Activated T-cell treated with anti-CD3 and anti-CD28 coated beads, Interleukin-2, amount 50 U/mL, for 24 hours (primary cell): ENCODE results near the gene NDUFS3.
"Not testable (repeated sequence)": the region's sequence is repeated elsewhere in the genome, so short reads cannot be mapped to it uniquely, and the experiment has no call there.

Experiments
- DNase-seq: peaks from one replicate; pipeline ENCODE4 v3.0.0-alpha.2; 2020
- H3K27ac Mint-ChIP-seq: 2 replicates; pipeline ENCODE4 v1.8.0; 2020; ENCODE audit warnings: mild to moderate bottlenecking, mixed read lengths
- H3K27me3 Mint-ChIP-seq: 2 replicates; pipeline ENCODE4 v1.8.0; 2020; ENCODE audit warnings: mixed read lengths
- H3K36me3 Mint-ChIP-seq: 2 replicates; pipeline ENCODE4 v1.8.0; 2020; ENCODE audit warnings: low read depth, mixed read lengths
- H3K4me1 Mint-ChIP-seq: 2 replicates; pipeline ENCODE4 v1.8.0; 2020; ENCODE audit warnings: low read depth, mixed read lengths
- H3K4me3 Mint-ChIP-seq: 2 replicates; pipeline ENCODE4 v1.8.0; 2020; ENCODE audit warnings: mild to moderate bottlenecking, moderate library complexity, mixed read lengths
- H3K9me3 Mint-ChIP-seq: 2 replicates; pipeline ENCODE4 v1.8.0; 2020; ENCODE audit warnings: mixed read lengths

The NDUFS3 gene

DNA sequence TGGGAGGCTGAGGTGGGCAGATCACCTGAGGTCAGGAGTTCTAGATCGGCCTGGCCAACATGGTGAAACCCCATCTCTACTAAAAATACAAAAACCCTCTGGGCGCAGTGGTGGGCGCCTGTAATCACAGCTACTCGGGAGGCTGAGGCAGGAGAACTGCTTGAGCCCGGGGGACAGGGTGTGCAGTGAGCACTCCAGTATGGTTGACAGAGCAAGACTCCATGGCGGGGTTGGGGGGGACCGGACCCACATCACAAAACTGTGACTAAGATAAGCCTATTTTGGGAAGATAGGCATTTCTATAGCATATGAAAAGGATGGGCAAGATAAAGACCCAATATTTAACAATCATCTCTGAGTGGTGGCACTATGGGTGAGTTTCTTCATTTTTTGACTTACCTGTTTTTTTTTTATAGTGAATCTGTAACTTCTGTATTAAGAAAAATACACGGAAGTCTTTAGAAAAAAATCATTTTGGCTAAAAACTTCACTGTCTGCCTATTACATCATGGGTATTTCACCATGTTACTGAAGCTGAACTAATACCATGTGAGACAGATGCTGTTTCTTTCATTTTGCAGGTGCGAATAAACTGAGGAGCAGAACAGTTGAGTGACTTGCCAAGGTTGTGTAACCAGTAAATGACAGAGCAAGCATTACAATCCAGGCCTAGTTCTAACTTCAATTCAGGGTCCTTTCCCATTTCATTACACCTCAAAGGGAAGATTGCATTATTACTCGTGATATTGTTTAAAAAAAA, 28.4 kb upstream of the NDUFS3 start:
- Mint-ChIP-seq H3K27ac (peak overlapping the region; percentile 97), H3K4me1 (peaks cover 55% of the 10 kb centered on the region), H3K27me3 (no peaks in the 10 kb centered on the region), H3K36me3 (peaks cover 61% of the 10 kb centered on the region), H3K9me3 (no peaks in the 10 kb centered on the region), H3K4me3 (peak overlapping the region; percentile 96)
- no peak for DNase-seq

DNA sequence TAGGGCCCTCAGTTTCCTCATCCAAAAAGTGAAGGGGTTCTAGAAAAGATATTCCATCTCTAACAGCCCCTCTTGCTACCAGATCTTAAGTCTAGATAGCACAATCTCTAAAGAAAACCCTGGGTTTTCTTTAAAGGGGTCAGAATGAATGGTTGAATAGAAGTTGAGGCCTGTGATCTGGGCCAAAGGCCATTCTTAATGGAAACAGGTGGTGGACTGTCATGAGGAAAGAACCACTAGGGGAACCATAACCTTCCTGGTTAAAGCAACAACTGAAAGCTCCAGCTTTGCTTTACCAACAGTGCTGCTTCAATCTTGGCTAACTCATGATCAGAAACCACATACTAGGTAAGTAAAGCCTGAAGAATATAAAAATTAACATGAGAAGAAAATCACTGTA, 27.8 kb upstream of the NDUFS3 start:
- DNase-seq: no peak
- H3K9me3 Mint-ChIP-seq: no peaks in the 10 kb centered on the region

DNA sequence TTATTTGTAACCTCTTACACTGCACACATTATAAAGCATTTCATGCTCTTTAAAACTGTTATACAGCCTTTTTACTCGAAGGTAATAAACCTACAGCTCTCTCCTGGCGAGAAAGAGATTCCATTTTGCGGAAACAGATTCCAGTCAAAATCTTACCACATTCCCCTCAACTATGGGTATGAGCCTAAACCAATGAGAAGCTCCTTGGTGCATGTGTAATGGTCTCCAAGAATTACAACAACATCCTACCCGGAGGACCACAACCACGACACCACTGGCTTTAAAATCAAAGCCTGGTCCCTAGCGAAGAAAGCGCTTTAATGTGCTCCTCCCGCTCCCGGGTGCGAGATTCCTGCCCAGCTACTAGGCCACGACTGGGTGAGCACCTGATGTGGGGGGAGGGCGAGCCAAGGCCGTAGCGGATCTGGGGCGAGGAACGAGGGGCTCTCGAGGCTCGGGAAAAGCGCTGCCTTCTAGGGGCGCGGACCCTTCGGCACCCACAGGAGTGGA, 26.8 kb upstream of the NDUFS3 start:
- Mint-ChIP-seq H3K9me3 (no peaks in the 10 kb centered on the region), H3K36me3 (peaks cover 51% of the 10 kb centered on the region), H3K27ac (peak overlapping the region; percentile 97), H3K4me1 (peaks cover 49% of the 10 kb centered on the region), H3K27me3 (no peaks in the 10 kb centered on the region), H3K4me3 (peak overlapping the region; percentile 96)
- no peak for DNase-seq

More for the DNA sequence above, 27.8 kb upstream of the NDUFS3 start:
- Mint-ChIP-seq H3K27me3 (no peaks in the 10 kb centered on the region), H3K27ac (peak overlapping the region; percentile 97), H3K4me1 (peaks cover 55% of the 10 kb centered on the region), H3K4me3 (peak overlapping the region; percentile 96), H3K36me3 (peaks cover 60% of the 10 kb centered on the region)

- Mint-ChIP-seq H3K27me3 (no peaks in the 10 kb centered on the region), H3K4me1 (peaks cover 43% of the 10 kb centered on the region), H3K27ac (peak within 1 kb of the TSS; percentile 97), H3K9me3 (no peaks in the 10 kb centered on the region), H3K4me3 (peak within 1 kb of the TSS; percentile 96), H3K36me3 (peaks cover 46% of the 10 kb centered on the region)
- peak; percentile 95 for DNase-seq
Observed at GRCh38 chr11:47552566-47553405, 26.1 kb upstream of the NDUFS3 start, which contains the start of gene CELF1. Gene CELF1 (minus strand): TSS chr11:47553132. CDS start chr11:47499523, 53,609 bp downstream.

- H3K4me1 Mint-ChIP-seq: peaks cover 37% of the 10 kb centered on the region
- peaks cover 41% of the 10 kb centered on the region for H3K36me3 Mint-ChIP-seq
- H3K27me3 Mint-ChIP-seq: no peaks in the 10 kb centered on the region
Observed at GRCh38 chr11:47553406-47553743, 25.5 kb upstream of the NDUFS3 start.

GRCh38 chr11:47557004-47557403, 21.9 kb upstream of the NDUFS3 start:
- peaks cover 12% of the 10 kb centered on the region for H3K4me1 Mint-ChIP-seq
- not testable (repeated sequence) for H3K4me3 Mint-ChIP-seq, H3K36me3 Mint-ChIP-seq, H3K9me3 Mint-ChIP-seq, H3K27ac Mint-ChIP-seq, H3K27me3 Mint-ChIP-seq, DNase-seq

More at GRCh38 chr11:47553406-47553743, 25.5 kb upstream of the NDUFS3 start:
- Mint-ChIP-seq H3K9me3 (no peaks in the 10 kb centered on the region), H3K4me3 (peak overlapping the region; percentile 81), H3K27ac (peak overlapping the region; percentile 89)
- DNase-seq: no peak

- DNase-seq: no peak
- Mint-ChIP-seq H3K4me1 (peaks cover 15% of the 10 kb centered on the region), H3K27ac (no peak overlapping the region), H3K4me3 (no peak overlapping the region), H3K36me3 (peaks cover 6% of the 10 kb centered on the region), H3K9me3 (no peaks in the 10 kb centered on the region), H3K27me3 (no peaks in the 10 kb centered on the region)
Observed at GRCh38 chr11:47558695-47559094, 20.2 kb upstream of the NDUFS3 start.

- no peak overlapping the region for H3K4me3 Mint-ChIP-seq
- DNase-seq: no peak
- H3K9me3 Mint-ChIP-seq: no peaks in the 10 kb centered on the region
- no peaks in the 10 kb centered on the region for H3K27me3 Mint-ChIP-seq
- no peak overlapping the region for H3K27ac Mint-ChIP-seq
- peaks cover 18% of the 10 kb centered on the region for H3K4me1 Mint-ChIP-seq
- H3K36me3 Mint-ChIP-seq: peaks cover 7% of the 10 kb centered on the region
Observed at GRCh38 chr11:47560426-47560825, 18.4 kb upstream of the NDUFS3 start.

DNA sequence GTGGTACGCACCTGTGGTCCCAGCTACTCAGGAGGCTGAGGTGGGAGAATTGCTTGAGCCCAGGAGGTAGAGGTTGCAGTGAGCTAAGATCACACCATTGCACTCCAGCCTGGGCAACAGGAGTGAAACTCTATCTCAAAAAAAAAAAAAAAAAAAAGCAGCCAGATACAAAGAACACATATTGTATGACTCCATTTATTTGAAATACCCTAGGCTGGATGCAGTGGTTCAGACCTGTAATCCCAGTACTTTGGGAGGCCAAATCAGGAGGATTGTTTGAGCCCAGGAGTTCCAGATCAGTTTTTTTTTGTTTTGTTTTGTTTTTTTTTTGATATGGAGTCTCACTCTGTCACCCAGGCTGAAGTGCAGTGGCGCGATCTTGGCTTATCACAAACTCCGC, 16.5 kb upstream of the NDUFS3 start:
- not testable (repeated sequence) for H3K27me3 Mint-ChIP-seq, H3K27ac Mint-ChIP-seq, DNase-seq, H3K9me3 Mint-ChIP-seq, H3K4me3 Mint-ChIP-seq
- H3K36me3 Mint-ChIP-seq: peaks cover 17% of the 10 kb centered on the region
- peaks cover 27% of the 10 kb centered on the region for H3K4me1 Mint-ChIP-seq

DNA sequence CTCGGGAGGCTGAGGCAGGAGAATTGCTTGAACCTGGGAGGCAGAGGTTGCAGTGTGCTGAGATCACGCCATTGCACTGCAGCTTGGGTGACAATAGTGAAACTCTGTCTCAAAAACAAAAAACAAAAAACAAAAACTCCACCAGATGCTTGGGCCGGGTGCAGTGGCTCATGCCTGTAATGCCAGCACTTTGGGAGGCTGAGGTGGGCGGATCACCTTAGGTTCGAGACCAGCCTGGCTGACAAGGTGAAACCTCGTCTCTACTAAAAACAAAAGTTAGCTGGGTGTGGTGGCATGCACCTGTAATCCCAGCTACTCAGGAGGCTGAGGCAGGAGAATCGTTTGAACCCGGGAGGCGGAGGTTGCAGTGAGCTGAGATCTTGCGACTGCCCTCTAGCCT, 14.5 kb upstream of the NDUFS3 start:
- H3K27me3 Mint-ChIP-seq, H3K9me3 Mint-ChIP-seq: not testable (repeated sequence)
- peaks cover 30% of the 10 kb centered on the region for H3K4me1 Mint-ChIP-seq

DNA sequence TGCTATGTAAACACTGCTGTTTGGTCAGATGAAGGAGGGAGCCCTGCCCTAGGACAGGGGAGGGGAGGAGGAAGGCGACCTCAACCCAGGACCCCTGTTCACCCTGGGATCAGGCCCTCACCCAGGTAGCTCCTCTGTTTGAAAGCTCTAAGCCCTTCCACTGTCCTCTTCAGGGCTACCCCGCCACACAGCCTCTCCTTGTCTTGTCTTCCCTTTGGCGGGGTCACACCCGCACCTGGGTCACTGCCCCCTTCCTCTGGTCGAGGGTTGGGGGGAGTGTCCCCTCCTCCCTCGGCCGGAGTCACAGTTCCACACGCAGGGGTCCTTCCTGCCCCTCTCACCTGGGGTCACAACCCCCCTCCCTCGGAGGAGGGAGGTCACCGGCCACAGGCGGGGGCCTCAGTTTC, 13.9 kb upstream of the NDUFS3 start:
- Mint-ChIP-seq H3K4me1 (peaks cover 30% of the 10 kb centered on the region), H3K4me3 (peak overlapping the region; percentile 88), H3K27ac (peak overlapping the region; percentile 93), H3K27me3 (no peaks in the 10 kb centered on the region), H3K36me3 (peaks cover 35% of the 10 kb centered on the region), H3K9me3 (no peaks in the 10 kb centered on the region)
- no peak for DNase-seq

More for the DNA sequence above, 14.5 kb upstream of the NDUFS3 start:
- Mint-ChIP-seq H3K4me3 (peak overlapping the region; percentile 54), H3K36me3 (peaks cover 29% of the 10 kb centered on the region), H3K27ac (peak overlapping the region; percentile 50)
- not testable (repeated sequence) for DNase-seq

DNA sequence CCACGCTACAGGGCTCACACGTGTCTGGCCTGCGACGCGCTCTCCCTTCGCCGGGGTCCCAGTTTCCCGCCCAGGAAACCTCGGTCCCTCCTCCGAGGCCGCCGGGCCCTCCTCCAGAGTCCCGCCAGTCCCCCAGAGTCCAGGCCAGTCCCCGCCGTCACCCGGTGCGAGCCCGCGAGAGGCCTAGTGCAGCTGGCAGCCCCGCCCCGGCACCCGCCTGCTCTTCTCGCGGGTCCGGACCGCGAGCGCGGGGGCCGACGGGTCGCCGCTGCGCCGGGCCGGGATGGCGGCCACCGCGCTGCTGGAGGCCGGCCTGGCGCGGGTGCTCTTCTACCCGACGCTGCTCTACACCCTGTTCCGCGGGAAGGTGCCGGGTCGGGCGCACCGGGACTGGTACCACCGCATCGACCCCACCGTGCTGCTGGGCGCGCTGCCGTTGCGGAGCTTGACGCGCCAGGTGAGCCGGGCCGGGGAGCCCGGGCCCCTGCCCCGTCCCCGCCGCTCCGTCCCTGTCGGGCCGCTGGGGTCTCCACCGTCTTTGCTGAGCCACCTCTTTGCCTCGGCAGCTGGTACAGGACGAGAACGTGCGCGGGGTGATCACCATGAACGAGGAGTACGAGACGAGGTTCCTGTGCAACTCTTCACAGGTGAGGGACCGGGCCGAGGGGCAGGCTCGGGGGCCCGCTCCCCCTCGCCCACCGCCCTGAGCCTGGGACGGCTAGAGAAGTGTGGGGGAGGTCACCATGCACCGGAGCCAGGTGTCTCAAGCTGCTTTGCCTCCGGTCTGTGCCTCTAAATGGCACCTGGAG, 13.3 kb upstream of the NDUFS3 start, which contains the start of gene PTPMT1:
PTPMT1 (plus strand) TSS at position 260 of the 809 bp plus-strand sequence; CDS start at position 284, 24 bp downstream.
- Mint-ChIP-seq H3K4me3 (peak within 1 kb of the TSS; percentile 88), H3K36me3 (peaks cover 41% of the 10 kb centered on the region), H3K9me3 (no peaks in the 10 kb centered on the region), H3K4me1 (peaks cover 31% of the 10 kb centered on the region), H3K27me3 (no peaks in the 10 kb centered on the region), H3K27ac (peak within 1 kb of the TSS; percentile 93)
- DNase-seq: peak; percentile 81

GRCh38 chr11:47566149-47566698, 12.7 kb upstream of the NDUFS3 start:
- Mint-ChIP-seq H3K4me1 (peaks cover 33% of the 10 kb centered on the region), H3K27ac (peak overlapping the region; percentile 88), H3K36me3 (peaks cover 48% of the 10 kb centered on the region), H3K27me3 (no peaks in the 10 kb centered on the region), H3K9me3 (no peaks in the 10 kb centered on the region), H3K4me3 (peak overlapping the region; percentile 88)
- DNase-seq: no peak

- Mint-ChIP-seq H3K36me3 (peaks cover 78% of the 10 kb centered on the region), H3K4me1 (peaks cover 29% of the 10 kb centered on the region), H3K4me3 (no peak overlapping the region), H3K9me3 (no peaks in the 10 kb centered on the region), H3K27me3 (no peaks in the 10 kb centered on the region), H3K27ac (peak overlapping the region; percentile 61)
- no peak for DNase-seq
Observed at GRCh38 chr11:47569646-47570045, 9.2 kb upstream of the NDUFS3 start.
